ENCODE data around the gene AHSG. TPM values are rescaled to one million over a fixed set of nuclear protein-coding genes. Genes with fewer than 3 reads are reported as not detected.

Gene AHSG
- total RNA-seq, 1 donor from 2014 or later = not detected

- Histone ChIP-seq H4K20me1 (ENCODE audit: insufficient read depth, low read length) (no peaks in the 10 kb centered on the region), H3K9me3 (ENCODE audit: insufficient read depth, low read depth, low read length) (no peaks in the 10 kb centered on the region), H3K27me3 (ENCODE audit: insufficient read depth, low read length) (peaks cover 2% of the 10 kb centered on the region), H3K4me1 (ENCODE audit: insufficient read depth, low read length) (peaks cover 6% of the 10 kb centered on the region), H3K4me3 (ENCODE audit: insufficient read depth, low read depth, low read length) (no peak overlapping the region), H3K9ac (ENCODE audit: low read length) (no peak overlapping the region), H2AFZ (ENCODE audit: low read depth, low read length) (no peak overlapping the region), H3K36me3 (ENCODE audit: insufficient read depth, low read length) (no peaks in the 10 kb centered on the region), H3K79me2 (ENCODE audit: insufficient read depth, low read length) (no peaks in the 10 kb centered on the region), H3K4me2 (ENCODE audit: low read length) (peak overlapping the region; percentile 18), H3K27ac (ENCODE audit: low read depth, low read length) (no peak overlapping the region)
- Mint-ChIP-seq H3K27ac (ENCODE audit: unreplicated experiment) (no peak overlapping the region), H3K9me3 (ENCODE audit: unreplicated experiment) (no peaks in the 10 kb centered on the region), H3K36me3 (ENCODE audit: low read depth, unreplicated experiment) (no peaks in the 10 kb centered on the region), H3K4me3 (ENCODE audit: unreplicated experiment) (no peak overlapping the region), H3K27me3 (ENCODE audit: low read depth, unreplicated experiment) (peaks cover 6% of the 10 kb centered on the region), H3K4me1 (ENCODE audit: low read depth, unreplicated experiment) (peaks cover 13% of the 10 kb centered on the region)
- TF ChIP-seq CTCF (IDR thresholded peaks at IDR 0.05; ENCODE audit: insufficient read depth, low read depth, low read length) = no peak
- TF ChIP-seq EZH2 (IDR thresholded peaks at IDR 0.05; ENCODE audit: insufficient read depth, low read length) = no peak
- FAIRE-seq = no peak
- DNase-seq (ENCODE audit: low read depth) = peak; percentile 88
These were observed 14.6 kb upstream of the AHSG start for GRCh38 chr3:186598108-186598784.

- Histone ChIP-seq H3K4me2 (ENCODE audit: low read length) (no peak overlapping the region), H3K27ac (ENCODE audit: low read depth, low read length) (no peak overlapping the region), H3K4me3 (ENCODE audit: insufficient read depth, low read depth, low read length) (no peak overlapping the region), H2AFZ (ENCODE audit: low read depth, low read length) (no peak overlapping the region), H3K36me3 (ENCODE audit: insufficient read depth, low read length) (no peaks in the 10 kb centered on the region), H4K20me1 (ENCODE audit: insufficient read depth, low read length) (no peaks in the 10 kb centered on the region), H3K9ac (ENCODE audit: low read length) (no peak overlapping the region), H3K27me3 (ENCODE audit: insufficient read depth, low read length) (peaks cover 2% of the 10 kb centered on the region), H3K9me3 (ENCODE audit: insufficient read depth, low read depth, low read length) (no peaks in the 10 kb centered on the region), H3K4me1 (ENCODE audit: insufficient read depth, low read length) (peaks cover 6% of the 10 kb centered on the region), H3K79me2 (ENCODE audit: insufficient read depth, low read length) (no peaks in the 10 kb centered on the region)
- FAIRE-seq (no peak), DNase-seq (ENCODE audit: low read depth) (no peak)
- H3K27ac Mint-ChIP-seq (ENCODE audit: unreplicated experiment) = no peak overlapping the region
- H3K36me3 Mint-ChIP-seq (ENCODE audit: low read depth, unreplicated experiment) = no peaks in the 10 kb centered on the region
- H3K4me1 Mint-ChIP-seq (ENCODE audit: low read depth, unreplicated experiment) = peaks cover 13% of the 10 kb centered on the region
- H3K27me3 Mint-ChIP-seq (ENCODE audit: low read depth, unreplicated experiment) = peaks cover 4% of the 10 kb centered on the region
- H3K4me3 Mint-ChIP-seq (ENCODE audit: unreplicated experiment) = no peak overlapping the region
- TF ChIP-seq EZH2 (IDR thresholded peaks at IDR 0.05; ENCODE audit: insufficient read depth, low read length) = no peak
- no peaks in the 10 kb centered on the region for H3K9me3 Mint-ChIP-seq (ENCODE audit: unreplicated experiment)
These were observed 14.1 kb upstream of the AHSG start for GRCh38 chr3:186598794-186599141.

- no peak for FAIRE-seq
- H3K36me3 Mint-ChIP-seq (ENCODE audit: low read depth, unreplicated experiment) = no peaks in the 10 kb centered on the region
These were observed 13.6 kb upstream of the AHSG start for GRCh38 chr3:186599142-186599784.

More at GRCh38 chr3:186599142-186599784, 13.6 kb upstream of the AHSG start:
- peaks cover 13% of the 10 kb centered on the region for H3K4me1 Mint-ChIP-seq (ENCODE audit: low read depth, unreplicated experiment)
- Histone ChIP-seq H3K27ac (ENCODE audit: low read depth, low read length) (no peak overlapping the region), H4K20me1 (ENCODE audit: insufficient read depth, low read length) (no peaks in the 10 kb centered on the region), H3K79me2 (ENCODE audit: insufficient read depth, low read length) (no peaks in the 10 kb centered on the region), H3K4me3 (ENCODE audit: insufficient read depth, low read depth, low read length) (no peak overlapping the region), H3K36me3 (ENCODE audit: insufficient read depth, low read length) (no peaks in the 10 kb centered on the region), H3K27me3 (ENCODE audit: insufficient read depth, low read length) (peaks cover 2% of the 10 kb centered on the region), H3K4me2 (ENCODE audit: low read length) (no peak overlapping the region), H3K9me3 (ENCODE audit: insufficient read depth, low read depth, low read length) (no peaks in the 10 kb centered on the region), H3K4me1 (ENCODE audit: insufficient read depth, low read length) (peaks cover 6% of the 10 kb centered on the region), H3K9ac (ENCODE audit: low read length) (no peak overlapping the region), H2AFZ (ENCODE audit: low read depth, low read length) (no peak overlapping the region)
- no peaks in the 10 kb centered on the region for H3K9me3 Mint-ChIP-seq (ENCODE audit: unreplicated experiment)
- no peak for DNase-seq (ENCODE audit: low read depth)
- no peak overlapping the region for H3K27ac Mint-ChIP-seq (ENCODE audit: unreplicated experiment)
- TF ChIP-seq CTCF (IDR thresholded peaks at IDR 0.05; ENCODE audit: insufficient read depth, low read depth, low read length) (no peak), EZH2 (IDR thresholded peaks at IDR 0.05; ENCODE audit: insufficient read depth, low read length) (no peak)
- H3K4me3 Mint-ChIP-seq (ENCODE audit: unreplicated experiment) = no peak overlapping the region
- peaks cover 6% of the 10 kb centered on the region for H3K27me3 Mint-ChIP-seq (ENCODE audit: low read depth, unreplicated experiment)

Data from astrocyte (in vitro differentiated cells and primary cell).